Activated CD8-positive, alpha-beta memory T cell treated with anti-CD3 and anti-CD28 coated beads for 1 hour (primary cell): Measurements from ENCODE around the gene CYP19A1.

Source experiments
- DNase-seq, 2 donors: peaks; one replicate each; pipeline ENCODE4 v3.0.0-alpha.2; 2020; ENCODE audit warnings: low read depth in 1 of 2; ENCODE audit errors: extremely low read depth in 1 of 2

CYP19A1 gene

DNA sequence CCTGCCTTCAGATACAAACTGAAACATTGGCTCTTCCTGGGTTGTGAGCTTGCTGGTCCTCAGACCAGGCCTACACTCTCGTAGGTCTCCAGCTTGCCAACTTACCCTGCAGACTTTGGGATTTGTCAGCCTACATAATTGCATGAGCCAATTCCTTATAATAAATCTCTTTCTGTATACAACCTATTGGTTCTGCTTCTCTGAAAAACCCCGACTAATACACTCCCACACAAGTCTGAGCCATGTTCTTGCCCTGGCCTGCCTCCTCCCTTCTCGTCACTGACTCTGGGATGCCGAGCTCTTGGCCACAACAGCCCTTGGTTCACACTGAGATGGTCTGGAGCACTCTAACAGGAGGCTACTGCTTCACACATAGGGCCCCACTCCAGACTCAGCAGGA, 9.5 kb downstream of the CYP19A1 start:
- no peak for DNase-seq

- no peak for DNase-seq
Observed at GRCh38 chr15:51327081-51327480, 11.3 kb downstream of the CYP19A1 start.

GRCh38 chr15:51325167-51325566, 13.2 kb downstream of the CYP19A1 start:
- DNase-seq = no peak

- DNase-seq = no peak
Observed at GRCh38 chr15:51323749-51324148, 14.6 kb downstream of the CYP19A1 start.

DNA sequence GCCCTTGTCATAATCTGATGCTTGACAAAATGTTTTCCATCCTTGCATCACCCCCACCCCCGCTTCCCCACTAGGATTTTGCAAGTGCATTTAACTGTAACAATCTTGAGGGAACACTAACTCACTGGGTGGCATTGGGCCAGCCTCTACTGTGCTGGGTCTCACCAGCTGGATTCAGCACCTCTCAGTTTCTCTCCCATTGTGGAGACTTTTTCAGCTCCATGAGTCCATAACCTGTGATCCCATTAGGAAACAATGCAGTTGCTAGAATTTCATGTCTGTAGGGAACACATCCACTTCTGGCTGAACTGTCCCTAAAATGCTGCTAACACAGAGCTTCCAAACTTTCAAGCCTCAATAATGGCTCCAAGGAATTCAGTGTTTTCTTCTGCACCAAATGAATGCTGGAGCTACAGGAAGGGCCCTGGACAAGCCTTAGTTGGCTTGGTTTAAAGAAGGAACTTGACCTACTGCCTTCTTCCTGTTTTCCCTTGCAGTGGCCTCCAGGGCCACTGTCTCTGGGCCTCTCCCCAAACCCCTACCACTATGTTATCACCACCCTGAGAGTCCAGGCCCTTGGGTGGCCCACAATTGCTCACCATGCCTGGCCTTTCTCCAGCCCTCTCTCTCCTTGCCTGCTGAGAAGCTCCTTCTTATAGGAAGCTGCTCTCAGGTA, 15.6 kb downstream of the CYP19A1 start:
- no peak for DNase-seq

GRCh38 chr15:51321316-51321715, 17.1 kb downstream of the CYP19A1 start:
- DNase-seq = no peak

GRCh38 chr15:51320843-51321242, 17.6 kb downstream of the CYP19A1 start:
- no peak for DNase-seq

- no peak for DNase-seq
Observed at GRCh38 chr15:51319539-51319938, 18.9 kb downstream of the CYP19A1 start.

GRCh38 chr15:51318382-51319150, 19.8 kb downstream of the CYP19A1 start:
- DNase-seq = no peak

DNA sequence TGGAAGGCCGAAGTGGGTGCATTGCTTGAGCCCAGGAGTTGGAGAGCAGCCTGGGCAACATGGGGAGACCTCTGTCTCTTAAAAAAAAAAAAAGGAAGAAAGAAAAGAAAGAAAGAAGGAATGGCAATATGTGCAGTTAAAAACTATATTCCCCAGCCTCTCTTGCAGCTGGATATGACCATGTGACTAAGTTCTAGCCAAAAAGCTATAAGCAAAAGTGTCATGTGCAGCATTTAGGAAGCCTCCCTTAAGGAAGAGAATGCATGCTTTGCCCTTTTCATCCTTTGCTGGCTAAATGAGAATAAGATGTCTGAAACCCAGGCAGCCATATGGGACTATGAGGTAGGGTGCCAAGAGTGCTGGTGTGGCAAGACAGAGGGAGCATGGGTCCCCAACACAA, 21.8 kb downstream of the CYP19A1 start:
- DNase-seq = no peak

GRCh38 chr15:51315726-51316125, 22.7 kb downstream of the CYP19A1 start:
- DNase-seq = no peak

- DNase-seq = no peak
Observed at GRCh38 chr15:51314391-51315337, 23.7 kb downstream of the CYP19A1 start.

DNA sequence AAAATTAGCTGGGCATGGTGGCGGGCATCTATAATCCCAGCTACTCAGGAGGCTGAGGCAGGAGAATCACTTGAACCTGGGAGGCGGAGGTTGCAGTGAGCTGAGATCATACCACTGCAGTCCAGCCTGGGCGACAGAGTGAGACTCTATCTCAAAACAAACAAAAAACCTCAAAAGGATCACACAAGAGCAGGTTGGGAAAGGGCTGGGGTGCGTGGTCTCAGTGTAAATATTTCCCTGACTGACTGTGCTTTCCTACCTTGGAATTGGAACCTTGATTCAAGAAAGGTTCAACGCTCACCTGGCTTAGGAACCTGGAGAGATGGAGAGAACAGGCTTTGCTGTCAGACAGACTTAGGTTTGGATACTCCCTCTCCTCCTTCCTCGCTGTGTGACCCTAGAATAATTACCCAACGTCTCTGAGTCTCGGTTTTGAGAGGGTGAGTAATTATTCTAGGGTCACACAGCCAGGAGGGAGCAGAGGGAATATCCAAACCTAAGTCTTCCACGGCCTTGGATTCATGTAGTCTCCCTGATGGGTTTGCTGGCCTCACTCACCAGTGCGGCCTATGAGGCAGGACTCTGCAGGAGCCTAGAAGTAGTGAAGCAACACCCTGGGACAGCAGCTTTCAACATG, 24.6 kb downstream of the CYP19A1 start:
- no peak for DNase-seq

GRCh38 chr15:51313074-51313393, 25.4 kb downstream of the CYP19A1 start:
- DNase-seq = no peak

DNA sequence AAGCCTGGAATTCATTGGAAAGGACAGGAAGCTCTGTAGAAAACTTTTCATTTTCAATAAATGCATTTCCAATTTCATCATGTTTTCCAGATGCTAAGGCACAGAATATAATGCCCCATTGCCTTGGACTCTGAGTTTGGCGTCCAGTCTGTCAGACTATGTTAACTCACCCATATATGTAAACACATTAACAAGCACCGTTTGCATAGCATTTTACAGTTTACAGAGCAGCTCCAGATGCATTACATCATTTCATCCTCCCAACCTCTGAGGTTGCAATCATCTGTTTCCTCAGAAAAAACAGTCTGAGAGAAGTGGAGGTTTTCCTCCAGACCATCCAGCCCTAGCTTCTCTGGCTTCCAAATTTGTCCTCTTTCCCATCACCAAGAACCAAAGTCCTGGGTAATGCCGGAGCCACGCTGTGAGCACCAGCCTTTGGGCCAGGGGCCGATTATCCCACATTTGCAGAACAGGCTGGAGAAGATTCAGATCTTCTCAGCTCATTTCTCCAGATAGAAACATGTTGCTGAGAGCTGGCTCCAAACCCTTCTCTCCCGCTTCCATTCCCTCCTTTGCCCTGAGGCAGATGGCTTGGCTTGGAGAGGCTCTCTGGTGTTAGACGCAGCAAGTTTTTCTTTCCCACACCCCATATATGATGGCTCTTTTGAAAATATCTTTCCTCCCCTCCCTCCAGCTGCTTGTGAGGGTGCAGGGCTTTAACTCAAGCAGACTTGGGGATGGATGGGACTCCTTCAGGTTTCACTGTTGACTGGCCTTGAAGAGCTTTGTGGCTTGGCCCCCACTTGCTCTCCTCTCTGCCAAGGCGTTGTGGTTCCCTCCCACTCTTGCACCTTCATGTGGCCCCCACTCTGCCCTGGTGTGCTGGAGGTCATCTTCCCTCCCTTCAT, 26.0 kb downstream of the CYP19A1 start:
- DNase-seq = no peak

- DNase-seq = no peak
Observed at GRCh38 chr15:51311510-51311909, 26.9 kb downstream of the CYP19A1 start.

DNA sequence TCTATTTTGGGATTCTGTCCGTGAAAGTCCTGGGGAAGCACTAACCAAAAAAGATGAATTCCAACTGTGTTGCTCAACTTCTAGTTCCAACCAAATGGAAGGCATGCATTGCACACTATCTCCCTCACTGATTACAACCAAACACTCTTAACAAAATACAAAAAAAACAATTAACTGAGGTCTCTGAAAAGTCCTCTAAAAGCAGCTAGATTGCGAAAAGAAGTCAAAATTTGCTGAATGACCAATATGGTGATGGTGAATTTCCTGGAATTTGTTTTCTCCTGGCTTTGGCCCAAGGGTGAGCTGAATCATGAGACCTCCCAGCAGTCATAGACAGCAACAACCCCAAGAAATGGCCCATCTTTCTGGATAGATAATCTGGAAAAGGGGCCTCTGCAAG, 28.3 kb downstream of the CYP19A1 start:
- no peak for DNase-seq

GRCh38 chr15:51307811-51308210, 30.6 kb downstream of the CYP19A1 start:
- DNase-seq = no peak

DNA sequence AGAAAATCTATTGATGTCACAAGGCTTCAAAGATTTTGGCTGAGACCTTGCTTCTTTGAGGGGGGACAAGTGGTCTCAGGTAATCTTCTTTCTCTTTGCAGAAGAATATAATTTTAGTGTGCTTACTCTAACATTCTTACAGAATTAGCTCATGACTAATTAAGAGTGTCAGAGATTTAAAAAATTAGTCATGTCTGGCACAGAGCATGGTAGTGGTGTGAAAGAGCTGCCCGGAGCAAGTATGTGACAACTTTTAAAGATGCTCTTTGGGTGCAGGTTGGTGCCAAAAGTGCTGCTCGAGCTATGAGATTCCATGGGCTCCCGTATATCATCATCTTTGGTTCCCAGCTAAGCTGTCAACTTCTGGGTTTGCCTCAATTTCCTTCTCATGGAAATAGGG, 31.1 kb downstream of the CYP19A1 start:
- no peak for DNase-seq

DNA sequence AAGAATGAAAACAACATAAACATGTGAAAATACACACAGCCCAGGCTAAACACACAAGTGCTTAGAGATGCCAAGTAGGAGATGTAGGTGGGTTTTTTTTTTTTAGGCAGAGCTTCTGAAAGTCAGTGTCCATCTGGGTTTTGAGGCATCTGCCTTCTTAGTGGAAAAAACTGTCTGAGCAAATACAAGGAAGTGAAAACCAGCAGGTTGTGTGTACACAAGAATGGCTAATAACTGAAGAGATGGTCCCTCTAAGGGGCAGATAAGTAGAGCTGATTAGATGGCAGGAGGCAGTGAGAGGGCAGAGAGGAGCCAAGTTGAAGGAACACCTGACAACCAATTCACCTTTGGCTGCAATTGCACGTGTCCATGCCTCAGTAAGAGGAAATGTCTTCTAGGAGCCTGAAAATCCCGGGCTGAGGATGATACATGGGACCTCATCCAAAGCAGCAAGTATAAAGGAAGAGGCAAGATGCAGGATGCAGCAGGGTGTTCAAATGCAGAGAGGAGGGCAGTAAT, 34.9 kb downstream of the CYP19A1 start:
- DNase-seq = no peak
